Measurements from ENCODE around the gene VTCN1.

The VTCN1 gene

GRCh38 chr1:117225931-117226330 is 15.2 kb upstream of the VTCN1 start:
- Histone ChIP-seq H3K4me3 (ENCODE audit: low read length) (no peak overlapping the region), H3K9me2 (replicated peaks; ENCODE audit: control insufficient read depth, low read length) (no peaks in the 10 kb centered on the region), H3K27me3 (ENCODE audit: control insufficient read depth, low read length) (no peaks in the 10 kb centered on the region), H3K36me3 (ENCODE audit: control insufficient read depth, low read length) (no peaks in the 10 kb centered on the region), H3K79me2 (ENCODE audit: control insufficient read depth, low read length) (no peaks in the 10 kb centered on the region), H3F3A (ENCODE audit: control insufficient read depth, insufficient read depth) (no peaks in the 10 kb centered on the region), H3K27ac (ENCODE audit: low read depth, low read length) (no peak overlapping the region), H3K4me1 (ENCODE audit: control insufficient read depth, low read length) (no peaks in the 10 kb centered on the region), H3K4me2 (ENCODE audit: low read length) (no peak overlapping the region), H4K20me1 (ENCODE audit: control insufficient read depth, insufficient read depth, low read depth, low read length) (no peaks in the 10 kb centered on the region), H3K9me3 (ENCODE audit: control insufficient read depth, insufficient read depth, low read length) (no peaks in the 10 kb centered on the region)
- TF ChIP-seq, protein P1, sequence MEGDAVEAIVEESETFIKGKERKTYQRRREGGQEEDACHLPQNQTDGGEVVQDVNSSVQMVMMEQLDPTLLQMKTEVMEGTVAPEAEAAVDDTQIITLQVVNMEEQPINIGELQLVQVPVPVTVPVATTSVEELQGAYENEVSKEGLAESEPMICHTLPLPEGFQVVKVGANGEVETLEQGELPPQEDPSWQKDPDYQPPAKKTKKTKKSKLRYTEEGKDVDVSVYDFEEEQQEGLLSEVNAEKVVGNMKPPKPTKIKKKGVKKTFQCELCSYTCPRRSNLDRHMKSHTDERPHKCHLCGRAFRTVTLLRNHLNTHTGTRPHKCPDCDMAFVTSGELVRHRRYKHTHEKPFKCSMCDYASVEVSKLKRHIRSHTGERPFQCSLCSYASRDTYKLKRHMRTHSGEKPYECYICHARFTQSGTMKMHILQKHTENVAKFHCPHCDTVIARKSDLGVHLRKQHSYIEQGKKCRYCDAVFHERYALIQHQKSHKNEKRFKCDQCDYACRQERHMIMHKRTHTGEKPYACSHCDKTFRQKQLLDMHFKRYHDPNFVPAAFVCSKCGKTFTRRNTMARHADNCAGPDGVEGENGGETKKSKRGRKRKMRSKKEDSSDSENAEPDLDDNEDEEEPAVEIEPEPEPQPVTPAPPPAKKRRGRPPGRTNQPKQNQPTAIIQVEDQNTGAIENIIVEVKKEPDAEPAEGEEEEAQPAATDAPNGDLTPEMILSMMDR (IDR thresholded peaks at IDR 0.05; ENCODE audit: low read depth, low read length, poor library complexity, severe bottlenecking): no peak
- no peak for TF ChIP-seq EZH2phosphoT487 (IDR thresholded peaks at IDR 0.05; ENCODE audit: borderline replicate concordance, low read length)

DNA sequence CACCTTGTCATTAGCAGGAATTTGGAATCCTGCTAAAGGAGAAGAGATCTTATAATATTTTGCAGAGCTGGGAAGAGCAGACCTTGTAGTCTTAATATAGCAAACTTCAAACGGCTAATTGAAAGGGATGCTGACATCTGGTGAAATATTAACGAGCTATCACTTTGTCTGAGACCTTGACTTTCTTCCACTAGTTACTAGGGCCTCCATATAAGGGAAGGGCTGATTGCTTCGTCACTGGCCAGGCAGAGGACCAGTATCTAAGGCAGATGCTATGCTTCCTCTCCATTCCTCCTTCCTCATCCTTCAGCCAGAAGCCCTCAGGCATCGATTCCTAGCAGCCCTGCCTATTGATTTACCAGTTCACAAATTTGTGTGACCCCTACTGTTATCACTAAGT is 6.0 kb upstream of the VTCN1 start:
- Histone ChIP-seq H3K79me2 (ENCODE audit: control insufficient read depth, low read length) (no peaks in the 10 kb centered on the region), H3K4me2 (ENCODE audit: low read length) (no peak overlapping the region), H3K27ac (ENCODE audit: low read depth, low read length) (no peak overlapping the region), H3K27me3 (ENCODE audit: control insufficient read depth, low read length) (no peaks in the 10 kb centered on the region), H4K20me1 (ENCODE audit: control insufficient read depth, insufficient read depth, low read depth, low read length) (no peaks in the 10 kb centered on the region), H3K4me3 (ENCODE audit: low read length) (no peak overlapping the region), H3F3A (ENCODE audit: control insufficient read depth, insufficient read depth) (no peaks in the 10 kb centered on the region), H3K9me3 (ENCODE audit: control insufficient read depth, insufficient read depth, low read length) (no peaks in the 10 kb centered on the region), H3K36me3 (ENCODE audit: control insufficient read depth, low read length) (no peaks in the 10 kb centered on the region), H3K4me1 (ENCODE audit: control insufficient read depth, low read length) (no peaks in the 10 kb centered on the region), H3K9me2 (replicated peaks; ENCODE audit: control insufficient read depth, low read length) (no peaks in the 10 kb centered on the region)
- no peak for TF ChIP-seq EZH2phosphoT487 (IDR thresholded peaks at IDR 0.05; ENCODE audit: borderline replicate concordance, low read length)
- TF ChIP-seq, protein P1 (IDR thresholded peaks at IDR 0.05; ENCODE audit: low read depth, low read length, poor library complexity, severe bottlenecking): no peak

DNA sequence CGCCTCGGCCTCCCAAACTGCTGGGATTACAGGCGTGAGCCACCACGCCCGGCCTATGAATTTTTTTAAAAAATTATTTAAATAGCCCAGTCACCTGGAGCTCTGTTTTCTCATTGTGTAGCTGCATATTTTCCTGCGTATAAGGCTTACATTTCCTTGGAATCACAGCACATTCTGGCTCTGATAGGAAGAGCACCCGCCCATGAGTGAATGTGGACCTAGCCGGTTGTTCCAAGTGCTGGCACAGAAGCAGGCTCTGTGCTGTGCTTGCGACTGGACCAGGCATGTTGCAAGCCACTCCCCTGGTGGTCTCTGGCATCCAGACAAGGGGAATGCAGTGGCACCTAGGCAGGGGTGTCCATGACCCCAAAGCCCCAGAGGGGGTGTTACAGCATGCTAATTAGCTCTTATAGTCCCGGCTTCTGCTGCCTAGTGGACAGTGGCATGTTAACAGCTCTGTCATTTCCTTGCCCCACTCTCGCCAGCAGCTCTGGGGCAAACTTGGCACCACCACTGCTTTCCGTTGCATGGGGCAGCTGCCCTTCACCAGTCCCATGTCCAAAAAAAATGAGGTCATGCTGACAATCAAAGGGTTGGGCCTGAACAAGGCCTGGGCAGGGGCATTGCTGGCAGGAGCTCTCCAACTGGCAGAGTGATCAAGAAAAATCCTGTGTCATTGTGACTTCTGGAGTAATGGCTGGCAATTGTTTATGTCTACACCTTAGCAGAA is 5.2 kb upstream of the VTCN1 start:
- TF ChIP-seq, protein P1 (IDR thresholded peaks at IDR 0.05; ENCODE audit: low read depth, low read length, poor library complexity, severe bottlenecking): no peak
- TF ChIP-seq EZH2phosphoT487 (IDR thresholded peaks at IDR 0.05; ENCODE audit: borderline replicate concordance, low read length): no peak
- Histone ChIP-seq H3K9me2 (replicated peaks; ENCODE audit: control insufficient read depth, low read length) (no peaks in the 10 kb centered on the region), H3K4me3 (ENCODE audit: low read length) (no peak overlapping the region), H3K27me3 (ENCODE audit: control insufficient read depth, low read length) (no peaks in the 10 kb centered on the region), H3K4me2 (ENCODE audit: low read length) (no peak overlapping the region), H3K9me3 (ENCODE audit: control insufficient read depth, insufficient read depth, low read length) (no peaks in the 10 kb centered on the region), H4K20me1 (ENCODE audit: control insufficient read depth, insufficient read depth, low read depth, low read length) (no peaks in the 10 kb centered on the region), H3K36me3 (ENCODE audit: control insufficient read depth, low read length) (no peaks in the 10 kb centered on the region), H3K4me1 (ENCODE audit: control insufficient read depth, low read length) (no peaks in the 10 kb centered on the region), H3K79me2 (ENCODE audit: control insufficient read depth, low read length) (no peaks in the 10 kb centered on the region), H3K27ac (ENCODE audit: low read depth, low read length) (no peak overlapping the region), H3F3A (ENCODE audit: control insufficient read depth, insufficient read depth) (no peaks in the 10 kb centered on the region)

Measured in DOHH2 (cell line).